Erythroblast (primary cell): ENCODE results near the gene SIRPB2.

Experiments
- DNase-seq, 2 experiments: peaks; one replicate each; lab custom pipeline; 2025; lab: John Stamatoyannopoulos, UW
- GATA1 ChIP-seq: IDR thresholded peaks from 2 replicates; pipeline ENCODE4 v1.6.1; 2011; ENCODE audit warnings: low read depth, mild to moderate bottlenecking, control low read depth, low read length, moderate library complexity
- POLR2A ChIP-seq: IDR thresholded peaks from 2 replicates; pipeline ENCODE4 v1.6.1; 2011; ENCODE audit warnings: mild to moderate bottlenecking, low read length

Gene SIRPB2

GRCh38 chr20:1490643-1491195 lies 501 bp downstream of the SIRPB2 start:
- no peak for TF ChIP-seq POLR2A
- TF ChIP-seq GATA1: no peak
- DNase-seq: no peak

GRCh38 chr20:1489764-1490436 lies 1.3 kb downstream of the SIRPB2 start:
- no peak for TF ChIP-seq GATA1
- no peak for TF ChIP-seq POLR2A
- no peak for DNase-seq

- TF ChIP-seq GATA1 (no peak), POLR2A (no peak)
- no peak for DNase-seq
These were observed 1.9 kb downstream of the SIRPB2 start for GRCh38 chr20:1489325-1489724.

- DNase-seq: no peak
- TF ChIP-seq GATA1: no peak
- TF ChIP-seq POLR2A: no peak
These were observed 4.7 kb downstream of the SIRPB2 start for GRCh38 chr20:1486566-1486965.

- DNase-seq: no peak
- TF ChIP-seq POLR2A (no peak), GATA1 (no peak)
These were observed 6.6 kb downstream of the SIRPB2 start for GRCh38 chr20:1484438-1485116.

GRCh38 chr20:1479831-1480595 lies 11.2 kb downstream of the SIRPB2 start:
- no peak for DNase-seq

GRCh38 chr20:1478566-1478965 lies 12.7 kb downstream of the SIRPB2 start:
- DNase-seq: no peak
- TF ChIP-seq POLR2A (no peak), GATA1 (no peak)

More at GRCh38 chr20:1479831-1480595, 11.2 kb downstream of the SIRPB2 start:
- TF ChIP-seq GATA1 (no peak), POLR2A (no peak)

- TF ChIP-seq POLR2A (no peak), GATA1 (no peak)
- no peak for DNase-seq
These were observed 13.2 kb downstream of the SIRPB2 start for GRCh38 chr20:1477896-1478490.

GRCh38 chr20:1474817-1475603 lies 16.2 kb downstream of the SIRPB2 start:
- no peak for TF ChIP-seq GATA1
- no peak for TF ChIP-seq POLR2A
- DNase-seq: no peak

GRCh38 chr20:1474325-1474724 lies 16.9 kb downstream of the SIRPB2 start:
- TF ChIP-seq GATA1 (no peak), POLR2A (no peak)
- no peak for DNase-seq

GRCh38 chr20:1473246-1474220 lies 17.7 kb downstream of the SIRPB2 start:
- TF ChIP-seq GATA1: no peak
- no peak for DNase-seq

GRCh38 chr20:1472556-1473245 lies 18.5 kb downstream of the SIRPB2 start:
- no peak for DNase-seq
- TF ChIP-seq GATA1 (no peak), POLR2A (no peak)
